SK-N-SH treated with all-trans-retinoic acid at 6 μM for 48 hours (cell line): Measurements from ENCODE around the gene TSHZ3.

Source experiments
- ATAC-seq: fragments of 200-7000 bp; cut with Tn5 transposase; 3 replicates; pipeline ENCODE4 v1.9.1; 2020; ENCODE audit warnings: mild to moderate bottlenecking, moderate library complexity
- ARNTL ChIP-seq: fragments of 450-650 bp; formaldehyde crosslinking; IDR thresholded peaks from 2 replicates; pipeline ENCODE4 v1.5.0; 2020; ENCODE audit warnings: low read depth, mild to moderate bottlenecking, moderate library complexity, borderline replicate concordance
- CSDC2 ChIP-seq: fragments of 250-450 bp; sonication (Bioruptor Pico); IDR thresholded peaks from 2 replicates; pipeline ENCODE4 v1.5.0; 2020; ENCODE audit warnings: mild to moderate bottlenecking, moderate library complexity
- ISL1 ChIP-seq: fragments of 250-450 bp; sonication (Bioruptor Pico); IDR thresholded peaks from 2 replicates; pipeline ENCODE4 v2.1.2; 2022; ENCODE audit warnings: mild to moderate bottlenecking, moderate library complexity
- OSR1 ChIP-seq: fragments of 250-450 bp; sonication (Bioruptor Pico); IDR thresholded peaks from 2 replicates; pipeline ENCODE4 v1.8.0; 2022; ENCODE audit warnings: moderate library complexity, mild to moderate bottlenecking, inconsistent platforms
- PPARA ChIP-seq: fragments of 250-450 bp; sonication (Bioruptor Pico); IDR thresholded peaks from 2 replicates; pipeline ENCODE4 v1.5.0; 2020; ENCODE audit warnings: mild to moderate bottlenecking, borderline replicate concordance
- RARB ChIP-seq: fragments of 250-450 bp; sonication (Bioruptor Pico); IDR thresholded peaks from 2 replicates; pipeline ENCODE4 v1.8.0; 2021; ENCODE audit warnings: mild to moderate bottlenecking, moderate library complexity
- TCF4 ChIP-seq: fragments of 250-450 bp; sonication (Bioruptor Pico); IDR thresholded peaks from 2 replicates; pipeline ENCODE4 v1.8.0; 2021; ENCODE audit warnings: mild to moderate bottlenecking, moderate library complexity, borderline replicate concordance
- TOX ChIP-seq: fragments of 250-450 bp; sonication (Bioruptor Pico); IDR thresholded peaks from 2 replicates; pipeline ENCODE4 v1.8.0; 2021; ENCODE audit warnings: mild to moderate bottlenecking, moderate library complexity, borderline replicate concordance
- ZC3H10 ChIP-seq: fragments of 250-450 bp; sonication (Bioruptor Pico); IDR thresholded peaks from 2 replicates; pipeline ENCODE4 v1.5.1; 2021; ENCODE audit warnings: mild to moderate bottlenecking, moderate library complexity
- ZNF565 ChIP-seq: fragments of 450-650 bp; formaldehyde crosslinking; conservative IDR thresholded peaks from 2 replicates; pipeline ENCODE4 v1.5.0; 2020; ENCODE audit warnings: low read depth, mild to moderate bottlenecking, moderate library complexity
- ZNF70 ChIP-seq: fragments of 450-650 bp; formaldehyde crosslinking; IDR thresholded peaks from 2 replicates; pipeline ENCODE4 v1.5.0; 2020; ENCODE audit warnings: mild to moderate bottlenecking, moderate library complexity
- TF ChIP-seq, protein P1 (sequence below): fragments of 250-450 bp; sonication (Bioruptor Pico); IDR thresholded peaks from 2 replicates; pipeline ENCODE4 v1.5.1; 2021; ENCODE audit warnings: mild to moderate bottlenecking, moderate library complexity
- TF ChIP-seq, protein P2 (sequence below): fragments of 250-450 bp; sonication (Bioruptor Pico); IDR thresholded peaks from 2 replicates; pipeline ENCODE4 v1.5.0; 2020; ENCODE audit warnings: mild to moderate bottlenecking, moderate library complexity
- TF ChIP-seq, protein P3 (sequence below): fragments of 250-450 bp; sonication (Bioruptor Pico); IDR thresholded peaks from 2 replicates; pipeline ENCODE4 v1.5.1; 2020; ENCODE audit warnings: low read depth, mild to moderate bottlenecking, moderate library complexity
- TF ChIP-seq, protein P4 (sequence below): fragments of 250-450 bp; sonication (Bioruptor Pico); IDR thresholded peaks from 2 replicates; pipeline ENCODE4 v1.8.0; 2020; ENCODE audit warnings: mild to moderate bottlenecking, moderate library complexity, borderline replicate concordance
- TF ChIP-seq, protein P5 (sequence below): fragments of 250-450 bp; sonication (Bioruptor Pico); IDR thresholded peaks from 2 replicates; pipeline ENCODE4 v1.8.0; 2021; ENCODE audit warnings: low read depth, mild to moderate bottlenecking, moderate library complexity, borderline replicate concordance

The TSHZ3 gene

DNA sequence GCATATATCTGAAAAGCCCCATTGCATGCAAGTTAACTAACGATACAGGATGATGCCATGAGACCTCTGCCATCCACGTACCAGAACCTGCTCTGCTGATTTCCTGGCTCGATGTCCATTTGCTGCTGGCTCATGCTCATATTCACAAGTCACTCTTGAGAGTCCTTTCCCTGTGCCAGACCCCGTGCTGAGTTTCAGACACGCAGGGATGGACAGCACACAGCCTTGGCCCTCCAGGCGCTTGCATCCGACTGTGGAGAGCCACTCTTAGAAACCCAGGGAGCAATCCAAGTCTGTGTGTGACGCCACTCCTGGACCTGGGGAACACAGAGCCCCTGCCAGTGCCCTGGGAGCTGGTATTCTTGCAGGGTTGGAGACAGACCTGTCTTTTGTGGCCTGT is 37.6 kb upstream of the TSHZ3 start:
- TF ChIP-seq ISL1 (CRISPR knock-in tag) (no peak), ZNF70 (CRISPR knock-in tag) (no peak), CSDC2 (CRISPR knock-in tag) (no peak), TCF4 (no peak), PPARA (CRISPR knock-in tag) (no peak), OSR1 (CRISPR knock-in tag) (no peak), TOX (CRISPR knock-in tag) (no peak)
- TF ChIP-seq, protein P1, sequence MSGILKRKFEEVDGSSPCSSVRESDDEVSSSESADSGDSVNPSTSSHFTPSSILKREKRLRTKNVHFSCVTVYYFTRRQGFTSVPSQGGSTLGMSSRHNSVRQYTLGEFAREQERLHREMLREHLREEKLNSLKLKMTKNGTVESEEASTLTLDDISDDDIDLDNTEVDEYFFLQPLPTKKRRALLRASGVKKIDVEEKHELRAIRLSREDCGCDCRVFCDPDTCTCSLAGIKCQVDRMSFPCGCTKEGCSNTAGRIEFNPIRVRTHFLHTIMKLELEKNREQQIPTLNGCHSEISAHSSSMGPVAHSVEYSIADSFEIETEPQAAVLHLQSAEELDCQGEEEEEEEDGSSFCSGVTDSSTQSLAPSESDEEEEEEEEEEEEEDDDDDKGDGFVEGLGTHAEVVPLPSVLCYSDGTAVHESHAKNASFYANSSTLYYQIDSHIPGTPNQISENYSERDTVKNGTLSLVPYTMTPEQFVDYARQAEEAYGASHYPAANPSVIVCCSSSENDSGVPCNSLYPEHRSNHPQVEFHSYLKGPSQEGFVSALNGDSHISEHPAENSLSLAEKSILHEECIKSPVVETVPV (CRISPR knock-in tag) = no peak
- TF ChIP-seq, protein P2, sequence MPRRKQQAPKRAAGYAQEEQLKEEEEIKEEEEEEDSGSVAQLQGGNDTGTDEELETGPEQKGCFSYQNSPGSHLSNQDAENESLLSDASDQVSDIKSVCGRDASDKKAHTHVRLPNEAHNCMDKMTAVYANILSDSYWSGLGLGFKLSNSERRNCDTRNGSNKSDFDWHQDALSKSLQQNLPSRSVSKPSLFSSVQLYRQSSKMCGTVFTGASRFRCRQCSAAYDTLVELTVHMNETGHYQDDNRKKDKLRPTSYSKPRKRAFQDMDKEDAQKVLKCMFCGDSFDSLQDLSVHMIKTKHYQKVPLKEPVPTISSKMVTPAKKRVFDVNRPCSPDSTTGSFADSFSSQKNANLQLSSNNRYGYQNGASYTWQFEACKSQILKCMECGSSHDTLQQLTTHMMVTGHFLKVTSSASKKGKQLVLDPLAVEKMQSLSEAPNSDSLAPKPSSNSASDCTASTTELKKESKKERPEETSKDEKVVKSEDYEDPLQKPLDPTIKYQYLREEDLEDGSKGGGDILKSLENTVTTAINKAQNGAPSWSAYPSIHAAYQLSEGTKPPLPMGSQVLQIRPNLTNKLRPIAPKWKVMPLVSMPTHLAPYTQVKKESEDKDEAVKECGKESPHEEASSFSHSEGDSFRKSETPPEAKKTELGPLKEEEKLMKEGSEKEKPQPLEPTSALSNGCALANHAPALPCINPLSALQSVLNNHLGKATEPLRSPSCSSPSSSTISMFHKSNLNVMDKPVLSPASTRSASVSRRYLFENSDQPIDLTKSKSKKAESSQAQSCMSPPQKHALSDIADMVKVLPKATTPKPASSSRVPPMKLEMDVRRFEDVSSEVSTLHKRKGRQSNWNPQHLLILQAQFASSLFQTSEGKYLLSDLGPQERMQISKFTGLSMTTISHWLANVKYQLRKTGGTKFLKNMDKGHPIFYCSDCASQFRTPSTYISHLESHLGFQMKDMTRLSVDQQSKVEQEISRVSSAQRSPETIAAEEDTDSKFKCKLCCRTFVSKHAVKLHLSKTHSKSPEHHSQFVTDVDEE (CRISPR knock-in tag) = no peak
- TF ChIP-seq, protein P3, sequence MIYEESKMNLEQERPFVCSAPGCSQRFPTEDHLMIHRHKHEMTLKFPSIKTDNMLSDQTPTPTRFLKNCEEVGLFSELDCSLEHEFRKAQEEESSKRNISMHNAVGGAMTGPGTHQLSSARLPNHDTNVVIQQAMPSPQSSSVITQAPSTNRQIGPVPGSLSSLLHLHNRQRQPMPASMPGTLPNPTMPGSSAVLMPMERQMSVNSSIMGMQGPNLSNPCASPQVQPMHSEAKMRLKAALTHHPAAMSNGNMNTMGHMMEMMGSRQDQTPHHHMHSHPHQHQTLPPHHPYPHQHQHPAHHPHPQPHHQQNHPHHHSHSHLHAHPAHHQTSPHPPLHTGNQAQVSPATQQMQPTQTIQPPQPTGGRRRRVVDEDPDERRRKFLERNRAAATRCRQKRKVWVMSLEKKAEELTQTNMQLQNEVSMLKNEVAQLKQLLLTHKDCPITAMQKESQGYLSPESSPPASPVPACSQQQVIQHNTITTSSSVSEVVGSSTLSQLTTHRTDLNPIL (CRISPR knock-in tag) = no peak

DNA sequence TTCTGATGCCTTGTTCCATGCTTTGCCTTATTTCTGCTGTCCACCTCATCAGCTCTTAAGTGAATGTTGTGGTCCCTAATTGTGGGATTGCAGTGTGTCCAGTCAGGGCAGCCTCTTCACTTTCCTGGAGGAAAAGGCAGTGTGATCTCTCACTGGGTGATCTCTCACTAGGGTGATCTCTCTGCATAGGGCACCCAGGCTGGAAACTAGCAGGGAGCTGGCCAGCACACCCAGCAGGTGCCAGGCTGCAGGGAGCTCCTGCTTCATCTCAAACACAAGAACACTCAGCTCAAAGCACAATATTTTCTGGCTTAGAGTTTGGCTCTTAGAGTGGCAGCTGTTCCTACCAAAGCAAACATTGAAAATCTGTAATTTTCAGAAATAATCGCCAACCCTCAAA is 36.5 kb upstream of the TSHZ3 start:
- ATAC-seq = no peak
- no peak for TF ChIP-seq ZNF70 (CRISPR knock-in tag)
- no peak for TF ChIP-seq TCF4
- TF ChIP-seq, protein P4, sequence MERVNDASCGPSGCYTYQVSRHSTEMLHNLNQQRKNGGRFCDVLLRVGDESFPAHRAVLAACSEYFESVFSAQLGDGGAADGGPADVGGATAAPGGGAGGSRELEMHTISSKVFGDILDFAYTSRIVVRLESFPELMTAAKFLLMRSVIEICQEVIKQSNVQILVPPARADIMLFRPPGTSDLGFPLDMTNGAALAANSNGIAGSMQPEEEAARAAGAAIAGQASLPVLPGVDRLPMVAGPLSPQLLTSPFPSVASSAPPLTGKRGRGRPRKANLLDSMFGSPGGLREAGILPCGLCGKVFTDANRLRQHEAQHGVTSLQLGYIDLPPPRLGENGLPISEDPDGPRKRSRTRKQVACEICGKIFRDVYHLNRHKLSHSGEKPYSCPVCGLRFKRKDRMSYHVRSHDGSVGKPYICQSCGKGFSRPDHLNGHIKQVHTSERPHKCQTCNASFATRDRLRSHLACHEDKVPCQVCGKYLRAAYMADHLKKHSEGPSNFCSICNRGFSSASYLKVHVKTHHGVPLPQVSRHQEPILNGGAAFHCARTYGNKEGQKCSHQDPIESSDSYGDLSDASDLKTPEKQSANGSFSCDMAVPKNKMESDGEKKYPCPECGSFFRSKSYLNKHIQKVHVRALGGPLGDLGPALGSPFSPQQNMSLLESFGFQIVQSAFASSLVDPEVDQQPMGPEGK (CRISPR knock-in tag) = no peak
- TF ChIP-seq ARNTL (CRISPR knock-in tag) = no peak
- TF ChIP-seq ZNF565 = no peak
- TF ChIP-seq RARB (CRISPR knock-in tag) = no peak
- TF ChIP-seq ZC3H10 (CRISPR knock-in tag) = no peak
- TF ChIP-seq, protein P2 (CRISPR knock-in tag) = no peak
- TF ChIP-seq, protein P1 (CRISPR knock-in tag) = no peak
- TF ChIP-seq, protein P5, sequence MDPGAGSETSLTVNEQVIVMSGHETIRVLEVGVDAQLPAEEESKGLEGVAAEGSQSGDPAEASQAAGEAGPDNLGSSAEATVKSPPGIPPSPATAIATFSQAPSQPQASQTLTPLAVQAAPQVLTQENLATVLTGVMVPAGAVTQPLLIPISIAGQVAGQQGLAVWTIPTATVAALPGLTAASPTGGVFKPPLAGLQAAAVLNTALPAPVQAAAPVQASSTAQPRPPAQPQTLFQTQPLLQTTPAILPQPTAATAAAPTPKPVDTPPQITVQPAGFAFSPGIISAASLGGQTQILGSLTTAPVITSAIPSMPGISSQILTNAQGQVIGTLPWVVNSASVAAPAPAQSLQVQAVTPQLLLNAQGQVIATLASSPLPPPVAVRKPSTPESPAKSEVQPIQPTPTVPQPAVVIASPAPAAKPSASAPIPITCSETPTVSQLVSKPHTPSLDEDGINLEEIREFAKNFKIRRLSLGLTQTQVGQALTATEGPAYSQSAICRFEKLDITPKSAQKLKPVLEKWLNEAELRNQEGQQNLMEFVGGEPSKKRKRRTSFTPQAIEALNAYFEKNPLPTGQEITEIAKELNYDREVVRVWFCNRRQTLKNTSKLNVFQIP = no peak
- no peak for TF ChIP-seq CSDC2 (CRISPR knock-in tag)

More for the DNA sequence above, 37.6 kb upstream of the TSHZ3 start:
- ATAC-seq = no peak
